GM12892 (cell line): ENCODE results near the gene DHRS3.

Experiments used
- POLR2A ChIP-seq: IDR thresholded peaks from 2 replicates; pipeline ENCODE4 v1.6.1; 2011; ENCODE audit warnings: low read depth, low read length, control low read depth
- POLR2AphosphoS5 ChIP-seq: IDR thresholded peaks from 2 replicates; pipeline ENCODE4 v1.6.1; 2011; ENCODE audit warnings: low read depth, low read length, control low read depth

GRCh38 chr1:12583484-12583883 is 34.5 kb downstream of the DHRS3 start:
- TF ChIP-seq POLR2AphosphoS5 (no peak), POLR2A (no peak)
